ENCODE measurements around the gene MUC20. TPM values are rescaled to one million over a fixed set of nuclear protein-coding genes. Genes with fewer than 3 reads are reported as not detected.
"Not testable (repeated sequence)": the region's sequence is repeated elsewhere in the genome, so short reads cannot be mapped to it uniquely, and the experiment has no call there.

The MUC20 gene
- total and polyA plus RNA-seq, 2 of the 8 experiments (the other 6 are each of a cell fraction or from before 2014, with no cell fraction given): 0.24 to 0.26 TPM

DNA sequence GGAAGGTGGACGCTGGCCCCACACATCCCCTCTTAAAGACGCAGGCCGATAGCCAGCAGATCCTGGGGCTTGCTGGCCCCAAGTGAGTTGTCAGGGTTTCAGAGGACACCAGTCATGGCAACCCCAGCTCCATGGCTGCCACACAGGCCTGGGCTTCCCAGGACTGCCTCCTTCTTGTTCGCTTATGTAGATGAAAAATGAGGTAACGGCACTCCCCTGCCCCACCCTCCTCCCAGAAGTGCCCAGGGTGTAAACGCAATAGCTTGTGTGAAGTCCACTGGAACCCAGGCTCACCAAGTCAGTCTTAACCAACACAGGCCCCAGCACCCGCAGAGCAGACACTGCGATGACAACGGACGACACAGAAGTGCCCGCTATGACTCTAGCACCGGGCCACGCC lies 3.6 kb downstream of the MUC20 start:
- H3K27ac ChIP-seq (ENCODE audit: low read depth, low read length); H3K9ac ChIP-seq (replicated peaks in 1 of 4; ENCODE audit: extremely low read depth in 1 of 4, low read depth in 3 of 4, low read length in 3 of 4); H2BK5ac ChIP-seq (ENCODE audit: low read depth, low read length); DNase-seq (ENCODE audit: low read depth in 1 of 2, low spot score in 2 of 2); H3K4ac ChIP-seq (replicated peaks; ENCODE audit: insufficient read length, low read depth, low read length); H3K14ac ChIP-seq (ENCODE audit: insufficient read length); H3K79me1 ChIP-seq (ENCODE audit: low read depth, low read length); H3K4me2 ChIP-seq (ENCODE audit: insufficient read depth in 1 of 2, low read depth in 2 of 2, low read length in 2 of 2); H2BK15ac ChIP-seq (ENCODE audit: low read length); H3K27me3 ChIP-seq (replicated peaks in 1 of 4; ENCODE audit: control insufficient read depth in 3 of 4, extremely low read depth in 1 of 4, insufficient read depth in 3 of 4, low read length in 3 of 4); H2AK5ac ChIP-seq (ENCODE audit: low read depth, low read length); H3K36me3 ChIP-seq (ENCODE audit: control insufficient read depth in 2 of 4, insufficient read depth in 4 of 4, low read length in 3 of 4); H4K5ac ChIP-seq (ENCODE audit: insufficient read length, low read depth, low read length); H2AFZ ChIP-seq (ENCODE audit: low read length); FAIRE-seq; H2BK120ac ChIP-seq (replicated peaks; ENCODE audit: low read depth, low read length); H3K79me2 ChIP-seq (ENCODE audit: control insufficient read depth in 1 of 2, insufficient read depth in 2 of 2, low read length in 2 of 2); POLR2A ChIA-PET (ENCODE audit: partially characterized antibody); H3K23ac ChIP-seq (ENCODE audit: insufficient read length); H4K91ac ChIP-seq (replicated peaks; ENCODE audit: insufficient read length, low read length); H3K9me3 ChIP-seq (ENCODE audit: insufficient read depth in 2 of 2, low read depth in 1 of 2, low read length in 1 of 2); H3K56ac ChIP-seq (replicated peaks; ENCODE audit: insufficient read length, low read depth, low read length); H2BK12ac ChIP-seq (ENCODE audit: low read depth, low read length); H4K8ac ChIP-seq (ENCODE audit: extremely low read depth, insufficient read depth, low read length); CTCF ChIA-PET (ENCODE audit: partially characterized antibody); H2BK20ac ChIP-seq (ENCODE audit: low read length); H3K23me2 ChIP-seq (ENCODE audit: low read depth, low read length); H4K20me1 ChIP-seq (replicated peaks in 1 of 2; ENCODE audit: control insufficient read depth in 1 of 2, insufficient read depth in 2 of 2, low read length in 2 of 2); H3K4me3 ChIP-seq (ENCODE audit: extremely low read depth in 1 of 4, insufficient read depth in 2 of 4, low read depth in 3 of 4, low read length in 4 of 4); H3K18ac ChIP-seq (ENCODE audit: extremely low read depth, low read length); H3K4me1 ChIP-seq (replicated peaks in 1 of 4; ENCODE audit: control insufficient read depth in 3 of 4, insufficient read depth in 4 of 4, low read length in 3 of 4): not testable (repeated sequence)
- WGBS, 2 experiments (ENCODE audit: extremely low coverage in 1 of 2, insufficient coverage in 1 of 2, insufficient read length in 1 of 2, insufficient replicate concordance in 2 of 2, low coverage in 1 of 2, low lambda C conversion rate in 2 of 2, missing lambda C conversion rate in 1 of 2): no CpG with 5 or more reads among the region's 13 CpGs

- not testable (repeated sequence) for H3K56ac ChIP-seq (replicated peaks; ENCODE audit: insufficient read length, low read depth, low read length); H3K23ac ChIP-seq (ENCODE audit: insufficient read length); DNase-seq (ENCODE audit: low read depth in 1 of 2, low spot score in 2 of 2); H3K79me1 ChIP-seq (ENCODE audit: low read depth, low read length); H3K9ac ChIP-seq (replicated peaks in 1 of 4; ENCODE audit: extremely low read depth in 1 of 4, low read depth in 3 of 4, low read length in 3 of 4); H3K14ac ChIP-seq (ENCODE audit: insufficient read length); H3K9me3 ChIP-seq (ENCODE audit: insufficient read depth in 2 of 2, low read depth in 1 of 2, low read length in 1 of 2); H3K4me3 ChIP-seq (ENCODE audit: extremely low read depth in 1 of 4, insufficient read depth in 2 of 4, low read depth in 3 of 4, low read length in 4 of 4); H2AK5ac ChIP-seq (ENCODE audit: low read depth, low read length); H2BK15ac ChIP-seq (ENCODE audit: low read length); H2BK20ac ChIP-seq (ENCODE audit: low read length); H3K4me1 ChIP-seq (replicated peaks in 1 of 4; ENCODE audit: control insufficient read depth in 3 of 4, insufficient read depth in 4 of 4, low read length in 3 of 4); H3K27ac ChIP-seq (ENCODE audit: low read depth, low read length); H2BK12ac ChIP-seq (ENCODE audit: low read depth, low read length); H3K18ac ChIP-seq (ENCODE audit: extremely low read depth, low read length); H4K5ac ChIP-seq (ENCODE audit: insufficient read length, low read depth, low read length); H3K4ac ChIP-seq (replicated peaks; ENCODE audit: insufficient read length, low read depth, low read length); H3K4me2 ChIP-seq (ENCODE audit: insufficient read depth in 1 of 2, low read depth in 2 of 2, low read length in 2 of 2); H3K23me2 ChIP-seq (ENCODE audit: low read depth, low read length); H2AFZ ChIP-seq (ENCODE audit: low read length); H3K27me3 ChIP-seq (replicated peaks in 1 of 4; ENCODE audit: control insufficient read depth in 3 of 4, extremely low read depth in 1 of 4, insufficient read depth in 3 of 4, low read length in 3 of 4); FAIRE-seq; H2BK5ac ChIP-seq (ENCODE audit: low read depth, low read length); H3K79me2 ChIP-seq (ENCODE audit: control insufficient read depth in 1 of 2, insufficient read depth in 2 of 2, low read length in 2 of 2); H3K36me3 ChIP-seq (ENCODE audit: control insufficient read depth in 2 of 4, insufficient read depth in 4 of 4, low read length in 3 of 4); H4K20me1 ChIP-seq (replicated peaks in 1 of 2; ENCODE audit: control insufficient read depth in 1 of 2, insufficient read depth in 2 of 2, low read length in 2 of 2); H2BK120ac ChIP-seq (replicated peaks; ENCODE audit: low read depth, low read length); H4K91ac ChIP-seq (replicated peaks; ENCODE audit: insufficient read length, low read length)
- ChIA-PET CTCF (ENCODE audit: partially characterized antibody) (interaction anchor here (1.6 kb wide), 1 partner anchor 125 kb away, joined by 5 read pairs; no protein-coding TSS in a partner anchor), POLR2A (ENCODE audit: partially characterized antibody) (interaction anchor here (1.4 kb wide), 2 partner anchors 9 to 22 kb away, joined by 4 to 5 read pairs; no protein-coding TSS in a partner anchor)
- peak overlapping the region; percentile 45 for H4K8ac ChIP-seq (ENCODE audit: extremely low read depth, insufficient read depth, low read length)
- WGBS, 2 experiments (ENCODE audit: extremely low coverage in 1 of 2, insufficient coverage in 1 of 2, insufficient read length in 1 of 2, insufficient replicate concordance in 2 of 2, low coverage in 1 of 2, low lambda C conversion rate in 2 of 2, missing lambda C conversion rate in 1 of 2): 88% methylated on average over 32 of the region's 32 CpGs; no CpG with 5 or more reads in 1 of the 2 experiments
Measured at GRCh38 chr3:195725916-195726740, 5.3 kb downstream of the MUC20 start.

Data from H1 (cell line).